Suprapubic skin (tissue), 4 donors: ENCODE data around the gene ALDOC. TPM values are rescaled to one million over a fixed set of nuclear protein-coding genes. Genes with fewer than 3 reads are reported as not detected.

Experiments
- DNase-seq, 2 donors: peaks; one replicate each; pipeline ENCODE4 v3.0.0-alpha.2; 2019; ENCODE audit warnings: low spot score in 2 of 2
- H3K27ac ChIP-seq: fragments of 200-600 bp; sonication (generic); one replicate; pipeline ENCODE4 v1.5.1; 2019
- H3K27me3 ChIP-seq: fragments of 200-600 bp; sonication (generic); one replicate; pipeline ENCODE4 v1.5.1; 2019
- H3K36me3 ChIP-seq: fragments of 200-600 bp; sonication (generic); one replicate; pipeline ENCODE4 v1.5.1; 2019
- H3K4me1 ChIP-seq: fragments of 200-600 bp; sonication (generic); one replicate; pipeline ENCODE4 v1.5.1; 2019
- H3K4me3 ChIP-seq: fragments of 200-600 bp; sonication (generic); one replicate; pipeline ENCODE4 v1.5.1; 2019; ENCODE audit warnings: mild to moderate bottlenecking
- H3K9me3 ChIP-seq: fragments of 200-600 bp; sonication (generic); one replicate; pipeline ENCODE4 v1.5.1; 2019
- CTCF ChIP-seq, 2 donors: fragments of 200-600 bp in 1 of 2; fragments of 450-650 bp in 1 of 2; sonication (generic) in 1 of 2; IDR thresholded peaks; one replicate each; pipeline ENCODE4 v1.5.1; 2016 to 2019; ENCODE audit warnings: antibody characterized with exemption in 2 of 2, mild to moderate bottlenecking in 1 of 2, moderate library complexity in 1 of 2
- EP300 ChIP-seq: sonication (generic); formaldehyde crosslinking; IDR thresholded peaks from one replicate; pipeline ENCODE4 v1.6.1; 2017; ENCODE audit warnings: antibody characterized with exemption
- POLR2A ChIP-seq, 2 donors: fragments of 450-650 bp; IDR thresholded peaks; one replicate each; pipeline ENCODE4 v1.6.1; 2017; ENCODE audit warnings: antibody characterized with exemption in 2 of 2, mild to moderate bottlenecking in 2 of 2, moderate library complexity in 2 of 2
- POLR2AphosphoS5 ChIP-seq, 3 donors: sonication (generic); formaldehyde crosslinking; IDR thresholded peaks; one replicate each; pipeline ENCODE4 v1.6.1; 2017; ENCODE audit warnings: antibody characterized with exemption in 3 of 3
- WGBS: methylation state at CpG from one replicate; pipeline ENCODE4 v1.1.5; 2018; 5-methylcytosine and 5-hydroxymethylcytosine counted together
- total RNA-seq, 4 donors: library from RNA; depleted of rRNA; stranded (reverse); fragments of >200 nt; gene quantifications; one replicate each; pipeline ENCODE4 v1.1.0, GENCODE V29; 2016

The ALDOC gene
- total RNA-seq, 4 donors from 2014 or later = 33.0 to 103 (median 62.6) TPM

- no peak overlapping the region for H3K27ac ChIP-seq
- no peak for DNase-seq
- H3K9me3 ChIP-seq = no peaks in the 10 kb centered on the region
- WGBS = 80% methylated on average over 4 of the region's 4 CpGs
- TF ChIP-seq POLR2AphosphoS5 (IDR thresholded peaks at IDR 0.05) (no peak), CTCF (IDR thresholded peaks at IDR 0.05) (no peak), EP300 (no peak), POLR2A (IDR thresholded peaks at IDR 0.05) (no peak)
- peaks cover 16% of the 10 kb centered on the region for H3K36me3 ChIP-seq
- H3K4me3 ChIP-seq = no peak overlapping the region
- H3K27me3 ChIP-seq = no peaks in the 10 kb centered on the region
- peaks cover 1% of the 10 kb centered on the region for H3K4me1 ChIP-seq
These were observed 32.1 kb downstream of the ALDOC start for GRCh38 chr17:28544402-28545140.

GRCh38 chr17:28541439-28541838 is 35.3 kb downstream of the ALDOC start:
- WGBS = 82% methylated on average over 4 of the region's 4 CpGs
- no peaks in the 10 kb centered on the region for H3K9me3 ChIP-seq
- H3K4me3 ChIP-seq = no peak overlapping the region
- no peaks in the 10 kb centered on the region for H3K4me1 ChIP-seq
- no peak overlapping the region for H3K27ac ChIP-seq
- H3K27me3 ChIP-seq = no peaks in the 10 kb centered on the region
- H3K36me3 ChIP-seq = peaks cover 5% of the 10 kb centered on the region
- TF ChIP-seq POLR2A (IDR thresholded peaks at IDR 0.05) = no peak
- no peak for TF ChIP-seq EP300
- TF ChIP-seq POLR2AphosphoS5 (IDR thresholded peaks at IDR 0.05) = no peak
- no peak for TF ChIP-seq CTCF (IDR thresholded peaks at IDR 0.05)
- no peak for DNase-seq

GRCh38 chr17:28540231-28540630 is 36.5 kb downstream of the ALDOC start:
- 64% methylated on average over 4 of the region's 4 CpGs for WGBS
- H3K27ac ChIP-seq = no peak overlapping the region
- H3K4me3 ChIP-seq = no peak overlapping the region
- no peaks in the 10 kb centered on the region for H3K36me3 ChIP-seq
- DNase-seq = peak in 1 of 2 donors; percentile 43
- no peaks in the 10 kb centered on the region for H3K9me3 ChIP-seq
- no peaks in the 10 kb centered on the region for H3K27me3 ChIP-seq
- TF ChIP-seq POLR2AphosphoS5 (IDR thresholded peaks at IDR 0.05) (no peak), CTCF (IDR thresholded peaks at IDR 0.05) (no peak), POLR2A (IDR thresholded peaks at IDR 0.05) (no peak), EP300 (no peak)
- H3K4me1 ChIP-seq = no peaks in the 10 kb centered on the region

- Histone ChIP-seq H3K4me1 (peaks cover 5% of the 10 kb centered on the region), H3K27ac (no peak overlapping the region), H3K27me3 (no peaks in the 10 kb centered on the region), H3K9me3 (no peaks in the 10 kb centered on the region), H3K4me3 (no peak overlapping the region), H3K36me3 (no peaks in the 10 kb centered on the region)
- WGBS = 86% methylated on average over 14 of the region's 14 CpGs
- no peak for DNase-seq
- TF ChIP-seq POLR2AphosphoS5 (IDR thresholded peaks at IDR 0.05) (no peak), POLR2A (IDR thresholded peaks at IDR 0.05) (no peak), CTCF (IDR thresholded peaks at IDR 0.05) (no peak), EP300 (no peak)
These were observed 38.3 kb downstream of the ALDOC start for GRCh38 chr17:28538296-28538895.

GRCh38 chr17:28537219-28537610 is 39.5 kb downstream of the ALDOC start:
- H3K9me3 ChIP-seq = no peaks in the 10 kb centered on the region
- no peak for DNase-seq
- no peak overlapping the region for H3K27ac ChIP-seq
- TF ChIP-seq CTCF (IDR thresholded peaks at IDR 0.05) (no peak), POLR2A (IDR thresholded peaks at IDR 0.05) (no peak), POLR2AphosphoS5 (IDR thresholded peaks at IDR 0.05) (no peak), EP300 (no peak)
- peaks cover 16% of the 10 kb centered on the region for H3K4me1 ChIP-seq
- H3K27me3 ChIP-seq = no peaks in the 10 kb centered on the region
- no peak overlapping the region for H3K4me3 ChIP-seq
- no peaks in the 10 kb centered on the region for H3K36me3 ChIP-seq
- WGBS = 74% methylated on average over 3 of the region's 12 CpGs
